ENCODE measurements around the gene ADGRG7. TPM values are rescaled to one million over a fixed set of nuclear protein-coding genes. Genes with fewer than 3 reads are reported as not detected.

The ADGRG7 gene
- polyA plus RNA-seq, 2 of the 4 experiments (the other 2 are of a cell fraction) = 0.09 TPM; not detected in 1

DNA sequence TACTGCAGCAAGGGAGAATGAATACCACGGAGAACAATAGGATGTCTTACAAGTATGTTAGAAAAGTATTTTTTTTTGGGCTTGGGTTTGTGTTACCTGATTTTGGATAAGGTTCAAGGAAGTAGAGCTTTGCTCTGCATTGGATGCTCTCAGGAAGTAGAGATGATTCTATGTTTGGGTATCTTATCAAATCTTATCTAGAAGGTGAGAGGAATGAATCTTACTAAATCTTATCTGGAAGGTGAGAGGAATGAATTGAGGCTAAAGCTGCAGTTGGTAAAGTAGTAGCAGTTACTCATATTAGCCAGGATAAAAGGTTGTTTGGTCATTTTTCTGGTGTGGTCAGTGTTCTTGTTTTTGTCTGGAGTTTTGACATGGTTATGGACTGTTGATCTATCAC, 117.3 kb downstream of the ADGRG7 start:
- 92% methylated on average over 1 of the region's 1 CpG for whole genome bisulfite sequencing (ENCODE audit: missing lambda C conversion rate)
- no peak for DNase-seq (ENCODE audit: low read depth in 1 of 2, low spot score in 1 of 2)
- ChIA-PET CTCF (interaction anchor here (1.2 to 3.4 kb wide), 5 partner anchors 9 to 264 kb away, joined by 3 to 12 read pairs (median 4); no protein-coding TSS in a partner anchor), POLR2A (interaction anchor here (1.0 kb wide), 1 partner anchor 9 kb away, joined by 3 read pairs; no protein-coding TSS in a partner anchor)
- TF ChIP-seq TFCP2L1 (CRISPR knock-in tag; IDR thresholded peaks at IDR 0.05) = no peak
- FAIRE-seq = no peak
- Histone ChIP-seq H3K4me2 (no peak overlapping the region), H3K4me3 (no peak overlapping the region), H3K27ac (no peak overlapping the region), H3K4me1 (no peaks in the 10 kb centered on the region; the same call in 2 of the 3 replicates), H3K9me3 (no peaks in the 10 kb centered on the region)
- ATAC-seq = no peak

DNA sequence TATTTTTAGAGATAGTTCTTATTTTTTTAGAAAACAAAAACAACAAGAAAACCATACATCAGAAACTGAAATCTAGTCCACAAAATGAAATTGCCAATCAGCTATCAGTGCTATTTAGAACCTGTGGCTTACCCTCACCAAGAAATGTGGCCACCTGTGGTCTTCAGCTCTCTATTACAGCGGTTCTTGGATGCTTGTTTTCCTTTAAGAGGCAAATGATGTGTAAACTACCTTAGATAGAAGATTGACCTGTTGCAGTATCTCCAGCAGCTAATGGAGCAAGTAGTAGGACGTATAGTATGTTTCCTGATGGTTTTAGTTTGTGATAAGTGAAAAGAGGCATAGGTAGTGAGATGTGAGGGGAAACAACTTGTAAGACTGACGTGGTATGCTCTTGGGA, 121.1 kb downstream of the ADGRG7 start:
- CTCF ChIA-PET = interaction anchor here (1.1 to 2.6 kb wide), 2 partner anchors 66 to 466 kb away, joined by 3 to 7 read pairs; no protein-coding TSS in a partner anchor
- TF ChIP-seq KDM1A (IDR thresholded peaks at IDR 0.05; ENCODE audit: low read depth) (no peak), RARB (CRISPR knock-in tag; IDR thresholded peaks at IDR 0.05) (no peak), ZC3H11A (IDR thresholded peaks at IDR 0.05) (no peak), PHF8 (IDR thresholded peaks at IDR 0.05; ENCODE audit: borderline replicate concordance, low read depth) (no peak), HDAC2 (IDR thresholded peaks at IDR 0.05) (no peak), EHMT2 (IDR thresholded peaks at IDR 0.05; ENCODE audit: low read depth) (no peak), ZSCAN20 (CRISPR knock-in tag; IDR thresholded peaks at IDR 0.05) (no peak), RAD21 (conservative IDR thresholded peaks at IDR 0.05 in 1 of 2, IDR thresholded peaks at IDR 0.05 in 1 of 2) (no peak), CBX2 (IDR thresholded peaks at IDR 0.05; ENCODE audit: borderline replicate concordance, low read depth) (no peak), NFE2L2 (conservative IDR thresholded peaks at IDR 0.05; ENCODE audit: low read length) (no peak), TP53 (CRISPR knock-in tag; IDR thresholded peaks at IDR 0.05) (no peak), ESRRA (IDR thresholded peaks at IDR 0.05; ENCODE audit: borderline replicate concordance, low read length) (no peak), ZFP36 (IDR thresholded peaks at IDR 0.05; ENCODE audit: borderline replicate concordance, partially characterized antibody) (no peak), MYC (IDR thresholded peaks at IDR 0.05; ENCODE audit: borderline replicate concordance, low read length) (no peak), POLR2A (IDR thresholded peaks at IDR 0.05; ENCODE audit: low read length) (no peak), SREBF2 (IDR thresholded peaks at IDR 0.05) (no peak), CHD4 (IDR thresholded peaks at IDR 0.05; ENCODE audit: borderline replicate concordance) (no peak)
- TF ChIP-seq, protein P1, sequence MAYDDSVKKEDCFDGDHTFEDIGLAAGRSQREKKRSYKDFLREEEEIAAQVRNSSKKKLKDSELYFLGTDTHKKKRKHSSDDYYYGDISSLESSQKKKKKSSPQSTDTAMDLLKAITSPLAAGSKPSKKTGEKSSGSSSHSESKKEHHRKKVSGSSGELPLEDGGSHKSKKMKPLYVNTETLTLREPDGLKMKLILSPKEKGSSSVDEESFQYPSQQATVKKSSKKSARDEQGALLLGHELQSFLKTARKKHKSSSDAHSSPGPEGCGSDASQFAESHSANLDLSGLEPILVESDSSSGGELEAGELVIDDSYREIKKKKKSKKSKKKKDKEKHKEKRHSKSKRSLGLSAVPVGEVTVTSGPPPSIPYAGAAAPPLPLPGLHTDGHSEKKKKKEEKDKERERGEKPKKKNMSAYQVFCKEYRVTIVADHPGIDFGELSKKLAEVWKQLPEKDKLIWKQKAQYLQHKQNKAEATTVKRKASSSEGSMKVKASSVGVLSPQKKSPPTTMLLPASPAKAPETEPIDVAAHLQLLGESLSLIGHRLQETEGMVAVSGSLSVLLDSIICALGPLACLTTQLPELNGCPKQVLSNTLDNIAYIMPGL (CRISPR knock-in tag; IDR thresholded peaks at IDR 0.05; ENCODE audit: borderline replicate concordance) = no peak
- TF ChIP-seq, protein P2, sequence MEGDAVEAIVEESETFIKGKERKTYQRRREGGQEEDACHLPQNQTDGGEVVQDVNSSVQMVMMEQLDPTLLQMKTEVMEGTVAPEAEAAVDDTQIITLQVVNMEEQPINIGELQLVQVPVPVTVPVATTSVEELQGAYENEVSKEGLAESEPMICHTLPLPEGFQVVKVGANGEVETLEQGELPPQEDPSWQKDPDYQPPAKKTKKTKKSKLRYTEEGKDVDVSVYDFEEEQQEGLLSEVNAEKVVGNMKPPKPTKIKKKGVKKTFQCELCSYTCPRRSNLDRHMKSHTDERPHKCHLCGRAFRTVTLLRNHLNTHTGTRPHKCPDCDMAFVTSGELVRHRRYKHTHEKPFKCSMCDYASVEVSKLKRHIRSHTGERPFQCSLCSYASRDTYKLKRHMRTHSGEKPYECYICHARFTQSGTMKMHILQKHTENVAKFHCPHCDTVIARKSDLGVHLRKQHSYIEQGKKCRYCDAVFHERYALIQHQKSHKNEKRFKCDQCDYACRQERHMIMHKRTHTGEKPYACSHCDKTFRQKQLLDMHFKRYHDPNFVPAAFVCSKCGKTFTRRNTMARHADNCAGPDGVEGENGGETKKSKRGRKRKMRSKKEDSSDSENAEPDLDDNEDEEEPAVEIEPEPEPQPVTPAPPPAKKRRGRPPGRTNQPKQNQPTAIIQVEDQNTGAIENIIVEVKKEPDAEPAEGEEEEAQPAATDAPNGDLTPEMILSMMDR (IDR thresholded peaks at IDR 0.05) = no peak
- TF ChIP-seq, protein P3, sequence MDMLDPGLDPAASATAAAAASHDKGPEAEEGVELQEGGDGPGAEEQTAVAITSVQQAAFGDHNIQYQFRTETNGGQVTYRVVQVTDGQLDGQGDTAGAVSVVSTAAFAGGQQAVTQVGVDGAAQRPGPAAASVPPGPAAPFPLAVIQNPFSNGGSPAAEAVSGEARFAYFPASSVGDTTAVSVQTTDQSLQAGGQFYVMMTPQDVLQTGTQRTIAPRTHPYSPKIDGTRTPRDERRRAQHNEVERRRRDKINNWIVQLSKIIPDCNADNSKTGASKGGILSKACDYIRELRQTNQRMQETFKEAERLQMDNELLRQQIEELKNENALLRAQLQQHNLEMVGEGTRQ (IDR thresholded peaks at IDR 0.05) = no peak
- H3K4me1 ChIP-seq = no peaks in the 10 kb centered on the region; the same call in 2 of the 3 replicates
- WGBS (ENCODE audit: missing lambda C conversion rate) = 95% methylated on average over 3 of the region's 3 CpGs
- POLR2A ChIA-PET = no interaction called here
- DNase-seq (ENCODE audit: low read depth in 1 of 2, low spot score in 1 of 2) (no peak), FAIRE-seq (peak; percentile 68), ATAC-seq (no peak)
- no peak overlapping the region for H3K4me2 ChIP-seq
- no peaks in the 10 kb centered on the region for H3K9me3 ChIP-seq
- H3K4me3 ChIP-seq = no peak overlapping the region
- no peak overlapping the region for H3K27ac ChIP-seq
